Loucy (cell line): ENCODE results near the gene ASMTL.

Experiments
- H2AFZ ChIP-seq: fragments of 200-600 bp; sonication (generic); 2 replicates; pipeline ENCODE4 v1.6.0; 2016; ENCODE audit warnings: antibody characterized with exemption, mild to moderate bottlenecking, low read length, moderate library complexity
- H3F3A ChIP-seq: fragments of 200-600 bp; 2 replicates; pipeline ENCODE4 v1.6.0; 2016; ENCODE audit warnings: antibody characterized with exemption, low read depth, mild to moderate bottlenecking
- H3K27me3 ChIP-seq: fragments of 200-600 bp; sonication (generic); 2 replicates; pipeline ENCODE4 v1.6.1; 2014; ENCODE audit warnings: low read length, mild to moderate bottlenecking; ENCODE audit not compliant: insufficient read depth, poor library complexity, severe bottlenecking
- H3K36me3 ChIP-seq: fragments of 200-600 bp; sonication (generic); 2 replicates; pipeline ENCODE4 v1.6.1; 2016; ENCODE audit warnings: low read length; ENCODE audit not compliant: insufficient read depth
- H3K4me1 ChIP-seq: fragments of 200-600 bp; sonication (generic); 2 replicates; pipeline ENCODE4 v1.5.1; 2014; ENCODE audit warnings: low read length, mild to moderate bottlenecking; ENCODE audit not compliant: insufficient read depth, poor library complexity, severe bottlenecking
- H3K4me2 ChIP-seq: fragments of 200-600 bp; sonication (generic); 2 replicates; pipeline ENCODE4 v1.6.0; 2014; ENCODE audit warnings: antibody characterized with exemption, low read length, low read depth, mild to moderate bottlenecking; ENCODE audit not compliant: poor library complexity, severe bottlenecking
- H3K4me3 ChIP-seq: fragments of 200-600 bp; sonication (generic); 2 replicates; pipeline ENCODE4 v1.5.1; 2014; ENCODE audit warnings: low read length, mild to moderate bottlenecking, mixed read lengths; ENCODE audit not compliant: poor library complexity, severe bottlenecking
- H3K79me2 ChIP-seq: fragments of 200-600 bp; sonication (generic); 2 replicates; pipeline ENCODE4 v1.6.1; 2014; ENCODE audit warnings: low read length; ENCODE audit not compliant: insufficient read depth
- H3K9ac ChIP-seq: fragments of 200-600 bp; sonication (generic); 2 replicates; pipeline ENCODE4 v1.6.0; 2014; ENCODE audit warnings: mild to moderate bottlenecking, low read depth, low read length, moderate library complexity; ENCODE audit not compliant: poor library complexity, severe bottlenecking
- H3K9me2 ChIP-seq: fragments of 200-600 bp; sonication (generic); replicated peaks from 2 replicates; pipeline ENCODE4 v1.6.1; 2016; ENCODE audit warnings: low read depth, low read length, mixed read lengths
- H3K9me3 ChIP-seq: fragments of 200-600 bp; sonication (generic); 2 replicates; pipeline ENCODE4 v1.6.1; 2014; ENCODE audit warnings: mild to moderate bottlenecking, antibody characterized with exemption, low read length, low read depth; ENCODE audit not compliant: insufficient read depth
- H4K20me1 ChIP-seq: fragments of 200-600 bp; sonication (generic); 2 replicates; pipeline ENCODE4 v1.6.0; 2014; ENCODE audit warnings: antibody characterized with exemption, low read length, mild to moderate bottlenecking; ENCODE audit not compliant: insufficient read depth, poor library complexity, severe bottlenecking
- CTCF ChIP-seq: fragments of 200-600 bp; sonication (generic); conservative IDR thresholded peaks from 2 replicates; pipeline ENCODE4 v1.5.1; 2014; ENCODE audit warnings: mild to moderate bottlenecking, antibody characterized with exemption, low read length
- EZH2phosphoT487 ChIP-seq: fragments of 200-600 bp; IDR thresholded peaks from 2 replicates; pipeline ENCODE4 v1.6.1; 2018; ENCODE audit warnings: antibody characterized with exemption, mild to moderate bottlenecking, moderate library complexity, borderline replicate concordance

Gene ASMTL

DNA sequence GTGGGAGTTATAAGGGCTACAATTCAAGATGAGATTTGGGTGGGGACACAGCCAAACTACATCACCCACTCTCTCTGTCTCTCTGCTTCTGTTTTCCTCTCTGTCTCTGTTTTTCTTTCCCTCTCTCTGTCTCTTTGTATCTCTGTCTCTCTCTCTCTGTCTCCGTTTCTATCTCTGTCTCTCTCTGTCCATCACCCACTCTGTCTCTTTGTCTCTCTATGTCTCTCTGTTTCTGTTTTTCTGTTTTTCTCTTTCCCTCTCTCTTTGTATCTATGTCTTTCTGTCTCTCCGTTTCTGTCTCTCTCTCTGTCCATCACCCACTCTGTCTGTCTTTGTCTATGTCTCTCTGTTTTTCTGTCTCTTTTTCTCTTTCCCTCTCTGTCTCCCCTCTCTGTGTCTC, 90.8 kb downstream of the ASMTL start:
- no peak overlapping the region for H2AFZ ChIP-seq
- no peak for TF ChIP-seq EZH2phosphoT487
- no peak for TF ChIP-seq CTCF

GRCh38 chrX:1361275-1361674, 91.4 kb downstream of the ASMTL start:
- H3K27me3 ChIP-seq = no peaks in the 10 kb centered on the region
- H3K79me2 ChIP-seq = no peaks in the 10 kb centered on the region
- no peaks in the 10 kb centered on the region for H3K4me1 ChIP-seq
- H3K9ac ChIP-seq = no peak overlapping the region
- H3K9me2 ChIP-seq = no peaks in the 10 kb centered on the region
- TF ChIP-seq EZH2phosphoT487 = no peak
- no peak for TF ChIP-seq CTCF
- H3K9me3 ChIP-seq = no peaks in the 10 kb centered on the region
- H3K4me3 ChIP-seq = no peak overlapping the region
- H4K20me1 ChIP-seq = no peaks in the 10 kb centered on the region
- H3K36me3 ChIP-seq = no peaks in the 10 kb centered on the region
- no peaks in the 10 kb centered on the region for H3F3A ChIP-seq
- H2AFZ ChIP-seq = no peak overlapping the region
- no peak overlapping the region for H3K4me2 ChIP-seq

More for the DNA sequence above, 90.8 kb downstream of the ASMTL start:
- Histone ChIP-seq H3K9me2 (no peaks in the 10 kb centered on the region), H3K9ac (no peak overlapping the region), H3K36me3 (no peaks in the 10 kb centered on the region), H3F3A (no peaks in the 10 kb centered on the region), H3K79me2 (no peaks in the 10 kb centered on the region), H4K20me1 (no peaks in the 10 kb centered on the region), H3K9me3 (no peaks in the 10 kb centered on the region), H3K4me3 (no peak overlapping the region), H3K4me1 (no peaks in the 10 kb centered on the region), H3K27me3 (no peaks in the 10 kb centered on the region), H3K4me2 (no peak overlapping the region)

- Histone ChIP-seq H3K4me1 (no peaks in the 10 kb centered on the region), H3K9me3 (no peaks in the 10 kb centered on the region), H4K20me1 (no peaks in the 10 kb centered on the region), H3K4me3 (no peak overlapping the region), H2AFZ (no peak overlapping the region), H3K79me2 (no peaks in the 10 kb centered on the region), H3K27me3 (no peaks in the 10 kb centered on the region), H3K9me2 (no peaks in the 10 kb centered on the region), H3K4me2 (no peak overlapping the region), H3K36me3 (no peaks in the 10 kb centered on the region), H3K9ac (no peak overlapping the region), H3F3A (no peaks in the 10 kb centered on the region)
- TF ChIP-seq EZH2phosphoT487 (no peak), CTCF (no peak)
These were observed 92.5 kb downstream of the ASMTL start for GRCh38 chrX:1360171-1360570.
